Measurements from ENCODE around the gene C2CD2. TPM values are rescaled to one million over a fixed set of nuclear protein-coding genes. Genes with fewer than 3 reads are reported as not detected.

C2CD2 gene
- polyA plus RNA-seq, 1 of the 3 experiments (the other 2 are of a cell fraction) = 9.7 TPM

DNA sequence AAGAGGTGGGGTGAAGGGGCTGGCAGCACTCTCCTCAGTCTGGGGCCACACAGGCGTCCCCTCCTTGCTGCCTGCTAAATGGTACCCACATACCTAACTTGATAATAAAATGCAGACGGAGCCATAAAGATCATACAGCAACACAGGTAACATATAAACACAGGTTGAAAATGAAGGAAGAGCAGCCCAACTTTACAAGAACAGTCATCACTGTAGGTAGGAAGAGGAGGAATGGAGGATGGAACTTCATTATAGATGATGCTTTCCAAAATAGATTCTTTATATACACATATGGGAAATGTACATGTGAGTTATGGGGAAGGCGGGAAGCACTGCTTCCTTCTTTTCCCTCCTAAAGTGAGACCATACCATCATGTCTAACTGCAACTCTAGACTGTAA is 13.4 kb downstream of the C2CD2 start:
- Histone ChIP-seq H3K9ac (no peak overlapping the region), H2AFZ (ENCODE audit: low read depth) (no peak overlapping the region), H3K36me3 (replicated peaks in 1 of 2; ENCODE audit: control insufficient read depth in 1 of 2, insufficient read depth in 2 of 2, low read length in 1 of 2) (no peaks in the 10 kb centered on the region), H3K4me1 (ENCODE audit: control insufficient read depth in 1 of 2, insufficient read depth in 2 of 2, low read depth in 1 of 2, low read length in 1 of 2) (no peaks in the 10 kb centered on the region), H3K4me2 (no peak overlapping the region), H3K9me3 (no peaks in the 10 kb centered on the region), H3K27ac (ENCODE audit: low read depth in 2 of 2, low read length in 1 of 2) (no peak overlapping the region), H3K27me3 (ENCODE audit: insufficient read depth) (no peaks in the 10 kb centered on the region), H3K79me2 (ENCODE audit: insufficient read depth) (peaks cover 21% of the 10 kb centered on the region), H3K9me2 (no peaks in the 10 kb centered on the region), H3F3A (replicated peaks; ENCODE audit: insufficient read depth) (no peaks in the 10 kb centered on the region), H3K4me3 (ENCODE audit: low read depth in 2 of 2, low read length in 1 of 2) (no peak overlapping the region), H4K20me1 (ENCODE audit: insufficient read depth) (no peaks in the 10 kb centered on the region)
- ChIA-PET CTCF (interaction anchor here (1.1 kb wide), 1 partner anchor 12 kb away, joined by 3 read pairs; no protein-coding TSS in a partner anchor), POLR2A (no interaction called here)
- DNase-seq = no peak
- WGBS (ENCODE audit: low lambda C conversion rate) = 95% methylated on average over 3 of the region's 3 CpGs
- TF ChIP-seq MXI1 (IDR thresholded peaks at IDR 0.05; ENCODE audit: low read depth, low read length) (no peak), FOXJ3 (CRISPR knock-in tag; IDR thresholded peaks at IDR 0.05) (no peak), FOSL2 (IDR thresholded peaks at IDR 0.05; ENCODE audit: borderline replicate concordance, low read depth) (no peak), RFX5 (IDR thresholded peaks at IDR 0.05; ENCODE audit: low read length) (no peak), FOXM1 (IDR thresholded peaks at IDR 0.05; ENCODE audit: low read depth) (no peak), NRF1 (IDR thresholded peaks at IDR 0.05; ENCODE audit: low read depth, low read length) (no peak), NFIC (IDR thresholded peaks at IDR 0.05; ENCODE audit: borderline replicate concordance) (no peak), SIN3A (IDR thresholded peaks at IDR 0.05; ENCODE audit: borderline replicate concordance, low read depth, low read length) (no peak), POLR2AphosphoS5 (IDR thresholded peaks at IDR 0.05; ENCODE audit: low read depth, low read length) (no peak), RAD21 (IDR thresholded peaks at IDR 0.05; ENCODE audit: low read length) (no peak), CHD2 (IDR thresholded peaks at IDR 0.05; ENCODE audit: low read length, partially characterized antibody) (no peak), RCOR1 (IDR thresholded peaks at IDR 0.05; ENCODE audit: low read length) (no peak), MEF2A (IDR thresholded peaks at IDR 0.05; ENCODE audit: borderline replicate concordance, low read depth) (no peak)
- TF ChIP-seq, protein P1, sequence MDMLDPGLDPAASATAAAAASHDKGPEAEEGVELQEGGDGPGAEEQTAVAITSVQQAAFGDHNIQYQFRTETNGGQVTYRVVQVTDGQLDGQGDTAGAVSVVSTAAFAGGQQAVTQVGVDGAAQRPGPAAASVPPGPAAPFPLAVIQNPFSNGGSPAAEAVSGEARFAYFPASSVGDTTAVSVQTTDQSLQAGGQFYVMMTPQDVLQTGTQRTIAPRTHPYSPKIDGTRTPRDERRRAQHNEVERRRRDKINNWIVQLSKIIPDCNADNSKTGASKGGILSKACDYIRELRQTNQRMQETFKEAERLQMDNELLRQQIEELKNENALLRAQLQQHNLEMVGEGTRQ (IDR thresholded peaks at IDR 0.05; ENCODE audit: borderline replicate concordance, low read depth, low read length) = no peak
- TF ChIP-seq, protein P2, sequence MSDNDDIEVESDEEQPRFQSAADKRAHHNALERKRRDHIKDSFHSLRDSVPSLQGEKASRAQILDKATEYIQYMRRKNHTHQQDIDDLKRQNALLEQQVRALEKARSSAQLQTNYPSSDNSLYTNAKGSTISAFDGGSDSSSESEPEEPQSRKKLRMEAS (IDR thresholded peaks at IDR 0.05; ENCODE audit: low read depth) = no peak
- TF ChIP-seq, protein P3, sequence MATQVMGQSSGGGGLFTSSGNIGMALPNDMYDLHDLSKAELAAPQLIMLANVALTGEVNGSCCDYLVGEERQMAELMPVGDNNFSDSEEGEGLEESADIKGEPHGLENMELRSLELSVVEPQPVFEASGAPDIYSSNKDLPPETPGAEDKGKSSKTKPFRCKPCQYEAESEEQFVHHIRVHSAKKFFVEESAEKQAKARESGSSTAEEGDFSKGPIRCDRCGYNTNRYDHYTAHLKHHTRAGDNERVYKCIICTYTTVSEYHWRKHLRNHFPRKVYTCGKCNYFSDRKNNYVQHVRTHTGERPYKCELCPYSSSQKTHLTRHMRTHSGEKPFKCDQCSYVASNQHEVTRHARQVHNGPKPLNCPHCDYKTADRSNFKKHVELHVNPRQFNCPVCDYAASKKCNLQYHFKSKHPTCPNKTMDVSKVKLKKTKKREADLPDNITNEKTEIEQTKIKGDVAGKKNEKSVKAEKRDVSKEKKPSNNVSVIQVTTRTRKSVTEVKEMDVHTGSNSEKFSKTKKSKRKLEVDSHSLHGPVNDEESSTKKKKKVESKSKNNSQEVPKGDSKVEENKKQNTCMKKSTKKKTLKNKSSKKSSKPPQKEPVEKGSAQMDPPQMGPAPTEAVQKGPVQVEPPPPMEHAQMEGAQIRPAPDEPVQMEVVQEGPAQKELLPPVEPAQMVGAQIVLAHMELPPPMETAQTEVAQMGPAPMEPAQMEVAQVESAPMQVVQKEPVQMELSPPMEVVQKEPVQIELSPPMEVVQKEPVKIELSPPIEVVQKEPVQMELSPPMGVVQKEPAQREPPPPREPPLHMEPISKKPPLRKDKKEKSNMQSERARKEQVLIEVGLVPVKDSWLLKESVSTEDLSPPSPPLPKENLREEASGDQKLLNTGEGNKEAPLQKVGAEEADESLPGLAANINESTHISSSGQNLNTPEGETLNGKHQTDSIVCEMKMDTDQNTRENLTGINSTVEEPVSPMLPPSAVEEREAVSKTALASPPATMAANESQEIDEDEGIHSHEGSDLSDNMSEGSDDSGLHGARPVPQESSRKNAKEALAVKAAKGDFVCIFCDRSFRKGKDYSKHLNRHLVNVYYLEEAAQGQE (IDR thresholded peaks at IDR 0.05; ENCODE audit: low read depth, low read length) = no peak
